Muscle layer of colon (tissue), 2 donors: ENCODE results near the gene NPFFR1.

ENCODE experiments used
- H3K27ac ChIP-seq: one replicate; pipeline ENCODE4 v1.7.0; 2013; ENCODE audit warnings: low read depth, mild to moderate bottlenecking, low read length, moderate library complexity
- H3K27me3 ChIP-seq, 2 donors: one replicate each; pipeline ENCODE4 v1.7.0; 2013; ENCODE audit warnings: low read length in 2 of 2, mild to moderate bottlenecking in 2 of 2; ENCODE audit not compliant: insufficient read depth in 2 of 2, control insufficient read depth in 1 of 2
- H3K36me3 ChIP-seq: one replicate; pipeline ENCODE4 v1.7.0; 2013; ENCODE audit warnings: mild to moderate bottlenecking, low read length; ENCODE audit not compliant: insufficient read depth
- H3K4me1 ChIP-seq: one replicate; pipeline ENCODE4 v1.7.0; 2013; ENCODE audit warnings: mild to moderate bottlenecking, low read length; ENCODE audit not compliant: insufficient read depth
- H3K4me3 ChIP-seq, 2 donors: one replicate each; pipeline ENCODE4 v1.7.0; 2013; ENCODE audit warnings: low read length in 2 of 2, low read depth in 1 of 2, mild to moderate bottlenecking in 1 of 2, moderate library complexity in 1 of 2
- H3K9ac ChIP-seq: one replicate; pipeline ENCODE4 v1.7.0; 2013; ENCODE audit warnings: low read length
- H3K9me3 ChIP-seq: one replicate; pipeline ENCODE4 v1.7.0; 2013; ENCODE audit warnings: mild to moderate bottlenecking, low read length
- donor health status: abdominal sarcoma.
- donor health status: Adenocarcinoma of cecum.

The NPFFR1 gene, protein sequence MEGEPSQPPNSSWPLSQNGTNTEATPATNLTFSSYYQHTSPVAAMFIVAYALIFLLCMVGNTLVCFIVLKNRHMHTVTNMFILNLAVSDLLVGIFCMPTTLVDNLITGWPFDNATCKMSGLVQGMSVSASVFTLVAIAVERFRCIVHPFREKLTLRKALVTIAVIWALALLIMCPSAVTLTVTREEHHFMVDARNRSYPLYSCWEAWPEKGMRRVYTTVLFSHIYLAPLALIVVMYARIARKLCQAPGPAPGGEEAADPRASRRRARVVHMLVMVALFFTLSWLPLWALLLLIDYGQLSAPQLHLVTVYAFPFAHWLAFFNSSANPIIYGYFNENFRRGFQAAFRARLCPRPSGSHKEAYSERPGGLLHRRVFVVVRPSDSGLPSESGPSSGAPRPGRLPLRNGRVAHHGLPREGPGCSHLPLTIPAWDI

GRCh38 chr10:70283445-70284399, at the start of gene NPFFR1:
Gene NPFFR1, minus strand, starts transcription at chr10:70284004. Its CDS starts 328 bp downstream, at chr10:70283676.
- H3K27me3 ChIP-seq: peaks cover 29 to 38% of the 10 kb centered on the region in 2 donors
- no peaks in the 10 kb centered on the region for H3K4me1 ChIP-seq
- no peak within 1 kb of the TSS for H3K27ac ChIP-seq
- peaks cover 5% of the 10 kb centered on the region for H3K9me3 ChIP-seq
- no peaks in the 10 kb centered on the region for H3K36me3 ChIP-seq
- H3K4me3 ChIP-seq: no peak within 1 kb of the TSS
- H3K9ac ChIP-seq: no peak within 1 kb of the TSS

DNA sequence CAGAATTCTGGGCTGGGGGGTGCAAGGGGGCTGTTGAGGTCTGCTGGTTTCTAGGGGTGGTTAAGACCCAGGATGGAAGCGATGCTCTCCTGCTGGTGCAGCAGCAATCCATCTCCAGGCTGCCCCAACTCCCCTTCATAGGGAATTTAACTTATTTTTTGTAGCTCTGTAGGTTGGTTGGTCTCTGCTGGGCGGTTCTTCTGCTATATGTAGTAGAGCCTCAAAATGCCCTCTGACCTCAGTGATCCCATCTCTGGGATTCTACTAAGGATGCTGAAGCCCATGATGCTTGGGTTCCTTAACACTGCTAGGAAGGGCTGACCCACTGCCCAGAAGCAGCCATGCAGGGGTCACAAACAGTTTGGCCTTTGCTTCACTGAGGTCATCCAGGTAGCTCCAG, 49.5 kb upstream of the NPFFR1 start:
- Histone ChIP-seq H3K27ac (no peak overlapping the region), H3K27me3 (no peaks in the 10 kb centered on the region)

DNA sequence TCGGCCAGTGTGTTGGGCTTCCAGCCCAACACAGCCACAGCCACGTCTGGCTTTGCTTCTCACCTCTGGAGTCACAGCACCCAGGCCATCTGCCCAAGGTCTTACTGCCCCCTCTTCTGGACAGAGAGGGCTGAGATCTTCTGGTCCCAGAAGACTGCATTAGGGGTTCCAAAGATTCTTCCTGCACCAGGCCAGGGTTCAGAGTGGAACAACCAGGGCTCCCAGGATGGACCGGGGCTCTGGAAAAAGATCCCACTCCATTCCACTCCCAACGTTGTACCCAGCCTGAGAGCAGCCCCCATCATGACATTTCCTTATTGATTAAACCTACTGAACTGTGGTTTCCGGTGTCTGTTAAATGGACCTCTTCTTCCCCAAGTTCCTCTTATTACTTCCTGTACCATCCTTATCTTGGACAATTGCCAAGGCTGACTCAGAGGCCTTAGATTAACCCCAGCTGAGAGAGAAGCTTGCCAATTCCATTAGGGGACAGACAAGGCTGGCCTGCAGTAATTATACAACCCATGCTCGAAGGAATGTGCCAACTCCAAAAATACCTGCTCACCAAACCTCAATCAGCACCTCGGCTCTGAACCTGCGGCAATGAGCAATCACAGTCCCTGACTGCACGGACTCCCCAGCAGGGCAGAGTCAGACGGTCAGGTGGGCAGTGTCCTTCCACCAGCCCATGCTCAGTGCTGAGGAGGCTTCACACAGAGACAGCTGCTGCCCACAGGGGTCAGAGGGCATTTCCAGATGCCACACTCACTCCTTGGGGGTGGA, 47.9 kb upstream of the NPFFR1 start:
- H3K27me3 ChIP-seq: no peaks in the 10 kb centered on the region
- no peaks in the 10 kb centered on the region for H3K36me3 ChIP-seq
- H3K9ac ChIP-seq: no peak overlapping the region
- H3K9me3 ChIP-seq: no peaks in the 10 kb centered on the region
- peaks cover 20% of the 10 kb centered on the region for H3K4me1 ChIP-seq
- H3K4me3 ChIP-seq: no peak overlapping the region
- H3K27ac ChIP-seq: no peak overlapping the region

More for the DNA sequence above, 49.5 kb upstream of the NPFFR1 start:
- H3K36me3 ChIP-seq: no peaks in the 10 kb centered on the region
- H3K9me3 ChIP-seq: no peaks in the 10 kb centered on the region
- no peak overlapping the region for H3K4me3 ChIP-seq
- H3K4me1 ChIP-seq: peaks cover 20% of the 10 kb centered on the region
- no peak overlapping the region for H3K9ac ChIP-seq

DNA sequence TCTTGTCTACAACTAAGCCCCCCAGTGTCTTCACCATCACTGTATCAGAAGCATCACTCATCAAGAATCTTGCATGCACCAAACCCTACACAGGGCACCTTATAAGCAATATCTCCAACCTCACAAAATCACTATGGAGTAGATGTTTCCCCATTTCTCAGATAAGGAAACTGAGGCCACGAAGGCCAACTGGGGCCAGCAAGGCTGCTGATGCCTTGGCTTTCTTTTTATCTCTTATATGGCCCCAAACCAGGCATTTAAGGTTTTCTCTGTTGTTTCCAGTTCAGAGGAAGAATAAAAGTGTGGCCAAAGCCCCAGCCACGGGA, 47.3 kb upstream of the NPFFR1 start:
- no peaks in the 10 kb centered on the region for H3K36me3 ChIP-seq
- H3K4me1 ChIP-seq: peaks cover 20% of the 10 kb centered on the region
- H3K27me3 ChIP-seq: no peaks in the 10 kb centered on the region
- no peaks in the 10 kb centered on the region for H3K9me3 ChIP-seq
- no peak overlapping the region for H3K9ac ChIP-seq
- no peak overlapping the region for H3K27ac ChIP-seq
- no peak overlapping the region for H3K4me3 ChIP-seq

GRCh38 chr10:70330671-70331070, 46.9 kb upstream of the NPFFR1 start:
- H3K4me3 ChIP-seq: no peak overlapping the region
- no peak overlapping the region for H3K9ac ChIP-seq
- no peaks in the 10 kb centered on the region for H3K36me3 ChIP-seq
- H3K4me1 ChIP-seq: peaks cover 20% of the 10 kb centered on the region
- H3K27ac ChIP-seq: no peak overlapping the region
- H3K9me3 ChIP-seq: no peaks in the 10 kb centered on the region
- H3K27me3 ChIP-seq: no peaks in the 10 kb centered on the region

GRCh38 chr10:70328967-70329366, 45.2 kb upstream of the NPFFR1 start:
- H3K9me3 ChIP-seq: no peaks in the 10 kb centered on the region
- H3K4me3 ChIP-seq: no peak overlapping the region
- H3K36me3 ChIP-seq: no peaks in the 10 kb centered on the region
- no peak overlapping the region for H3K27ac ChIP-seq
- H3K4me1 ChIP-seq: peaks cover 20% of the 10 kb centered on the region
- H3K9ac ChIP-seq: no peak overlapping the region
- H3K27me3 ChIP-seq: no peaks in the 10 kb centered on the region

DNA sequence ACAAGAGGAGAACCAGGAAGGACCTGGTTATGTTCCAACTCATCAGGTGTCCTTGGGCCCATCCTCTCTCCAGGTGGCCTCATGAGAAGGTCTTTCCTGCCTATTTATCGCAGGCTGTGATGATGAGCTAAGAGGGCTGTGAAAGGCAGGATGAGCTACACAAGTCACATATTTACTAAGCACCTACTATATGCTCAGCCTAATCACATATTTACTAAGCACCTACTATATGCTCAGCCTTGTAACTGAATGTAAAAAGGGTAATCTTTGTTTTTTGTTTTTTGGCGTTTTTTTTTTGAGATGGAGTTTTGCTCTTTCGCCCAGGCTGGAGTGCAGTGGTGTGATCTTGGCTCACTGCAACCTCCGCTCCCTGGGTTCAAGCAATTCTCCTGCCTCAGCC, 44.2 kb upstream of the NPFFR1 start:
- peaks cover 20% of the 10 kb centered on the region for H3K4me1 ChIP-seq
- H3K9ac ChIP-seq: no peak overlapping the region
- H3K4me3 ChIP-seq: no peak overlapping the region
- no peaks in the 10 kb centered on the region for H3K36me3 ChIP-seq
- no peaks in the 10 kb centered on the region for H3K27me3 ChIP-seq
- no peaks in the 10 kb centered on the region for H3K9me3 ChIP-seq
- H3K27ac ChIP-seq: no peak overlapping the region

- H3K27me3 ChIP-seq: no peaks in the 10 kb centered on the region
- no peak overlapping the region for H3K9ac ChIP-seq
- H3K27ac ChIP-seq: no peak overlapping the region
- H3K4me3 ChIP-seq: no peak overlapping the region
- H3K9me3 ChIP-seq: no peaks in the 10 kb centered on the region
- peaks cover 4% of the 10 kb centered on the region for H3K4me1 ChIP-seq
- H3K36me3 ChIP-seq: no peaks in the 10 kb centered on the region
Measured at GRCh38 chr10:70324951-70325781, 41.4 kb upstream of the NPFFR1 start.

- H3K4me1 ChIP-seq: peaks cover 4% of the 10 kb centered on the region
- H3K36me3 ChIP-seq: no peaks in the 10 kb centered on the region
- H3K9me3 ChIP-seq: no peaks in the 10 kb centered on the region
- no peak overlapping the region for H3K9ac ChIP-seq
- H3K4me3 ChIP-seq: no peak overlapping the region
- H3K27ac ChIP-seq: no peak overlapping the region
- H3K27me3 ChIP-seq: no peaks in the 10 kb centered on the region
Measured at GRCh38 chr10:70324339-70324861, 40.6 kb upstream of the NPFFR1 start.

DNA sequence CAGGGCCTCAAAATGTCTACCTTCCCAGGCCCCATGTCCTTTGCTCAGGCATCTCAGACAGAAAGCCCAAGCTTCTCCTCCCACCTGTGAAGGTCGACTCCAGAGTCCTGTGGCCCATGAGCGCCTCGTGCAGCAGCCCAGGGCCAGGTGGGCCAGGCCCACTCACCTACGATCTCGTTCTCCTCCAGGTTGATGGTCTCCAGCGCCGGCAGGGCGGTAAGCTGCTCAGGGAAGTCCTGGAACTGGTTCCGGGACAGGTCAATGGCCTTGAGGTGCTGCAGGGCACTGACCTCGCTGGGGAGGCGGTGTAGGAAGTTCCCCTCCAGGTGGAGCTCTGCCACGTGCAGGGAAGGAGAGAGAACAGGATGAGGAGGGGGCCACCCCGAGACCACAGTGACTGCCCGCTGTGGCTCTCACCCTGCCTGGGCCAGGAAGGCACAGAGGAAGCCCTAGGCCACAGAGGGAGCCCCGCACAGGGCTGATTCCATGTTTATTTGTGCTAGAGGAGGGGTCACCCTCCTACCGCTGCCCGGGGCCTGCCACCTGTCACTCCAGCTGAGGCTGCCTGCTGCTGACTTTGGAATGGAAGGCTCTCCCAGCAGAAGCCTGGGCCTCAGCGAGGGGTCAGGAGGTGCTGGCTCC, 40.0 kb upstream of the NPFFR1 start:
- H3K4me3 ChIP-seq: no peak overlapping the region
- H3K27me3 ChIP-seq: no peaks in the 10 kb centered on the region
- H3K27ac ChIP-seq: no peak overlapping the region
- H3K4me1 ChIP-seq: no peaks in the 10 kb centered on the region
- no peaks in the 10 kb centered on the region for H3K36me3 ChIP-seq
- H3K9me3 ChIP-seq: no peaks in the 10 kb centered on the region
- H3K9ac ChIP-seq: no peak overlapping the region
